Esophagus mucosa (tissue), 1 donor: ENCODE results near the gene PDP2. TPM values are rescaled to one million over a fixed set of nuclear protein-coding genes. Genes with fewer than 3 reads are reported as not detected.
A peak's percentile ranks its signal among the peaks of the same experiment; 100 is the strongest.
"Not testable (repeated sequence)": the region's sequence is repeated elsewhere in the genome, so short reads cannot be mapped to it uniquely, and the experiment has no call there.

Experiments
- ATAC-seq: fragments of 200-7000 bp; cut with Tn5 transposase; one replicate; pipeline ENCODE4 v1.9.1; 2020
- total RNA-seq: library from RNA; stranded (reverse); gene quantifications from one replicate; pipeline ENCODE4 v1.2.4, GENCODE V29; 2023
- donor health status: DM: yes; HTN: yes; CAD: no.

Gene PDP2
- total RNA-seq, 1 donor from 2014 or later: 9.6 TPM

DNA sequence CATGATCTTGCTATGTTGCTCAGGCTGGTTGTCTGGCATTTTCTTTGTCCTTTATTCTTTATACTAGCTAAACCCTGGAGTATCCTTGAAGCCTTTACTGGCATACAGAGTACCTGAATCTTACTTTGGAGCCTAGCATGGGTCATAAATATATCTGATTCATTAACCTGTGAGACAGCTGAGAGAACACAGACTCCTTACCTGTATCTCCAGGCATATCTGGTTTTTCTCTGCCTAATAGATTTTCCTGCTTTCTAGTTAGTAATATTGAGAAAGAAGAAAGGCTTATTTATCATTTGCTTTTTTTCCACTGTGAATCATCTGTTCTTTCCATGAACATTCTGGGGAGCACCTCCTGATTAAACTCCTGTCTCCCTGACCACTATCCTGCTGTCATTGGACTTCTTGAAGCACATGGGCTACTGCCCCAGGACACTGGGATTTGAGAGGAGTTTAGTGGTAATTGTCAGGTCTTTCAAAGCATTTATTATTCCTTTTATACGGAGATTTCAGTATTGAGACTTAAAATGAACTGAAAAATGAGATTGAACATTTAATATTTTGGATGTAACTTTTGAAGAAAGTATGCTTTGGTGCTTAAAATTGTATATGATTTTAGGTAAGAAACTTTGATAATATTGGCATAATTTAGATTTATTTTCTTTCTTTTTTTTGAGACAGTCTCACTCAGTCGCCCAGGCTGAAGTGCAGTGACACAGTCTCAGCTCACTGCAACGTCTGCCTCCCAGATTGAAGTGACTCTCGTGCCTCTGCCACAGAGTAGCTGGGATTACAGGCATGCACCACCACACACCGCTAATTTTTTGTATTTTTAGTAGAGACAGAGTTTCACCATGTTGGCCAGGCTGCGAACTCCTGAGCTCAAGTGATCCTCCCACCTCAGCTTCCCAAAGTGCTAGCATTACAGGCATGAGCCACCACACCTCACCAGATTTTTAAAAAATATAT, 8.6 kb downstream of the PDP2 start:
- peak; percentile 27 for ATAC-seq

DNA sequence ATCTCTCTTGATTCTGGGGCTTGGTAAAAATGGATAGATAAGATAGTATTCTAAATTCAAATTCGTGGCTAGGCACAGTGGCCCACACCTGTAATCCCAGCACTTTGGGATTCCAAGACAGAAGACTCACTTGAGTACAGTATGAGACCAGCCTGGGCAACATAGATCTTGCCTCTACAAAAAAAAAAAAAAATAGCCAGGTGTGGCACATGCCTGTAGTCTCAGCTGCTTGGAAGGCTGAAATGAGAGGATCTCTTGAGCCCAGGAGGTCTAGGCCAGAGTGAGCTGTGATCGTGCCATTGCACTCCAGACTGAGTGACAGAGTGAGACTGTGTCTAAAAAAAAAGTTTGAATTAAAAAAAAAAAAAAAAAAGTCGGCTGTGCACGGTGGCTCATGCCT, 9.3 kb downstream of the PDP2 start:
- peak; percentile 29 for ATAC-seq

DNA sequence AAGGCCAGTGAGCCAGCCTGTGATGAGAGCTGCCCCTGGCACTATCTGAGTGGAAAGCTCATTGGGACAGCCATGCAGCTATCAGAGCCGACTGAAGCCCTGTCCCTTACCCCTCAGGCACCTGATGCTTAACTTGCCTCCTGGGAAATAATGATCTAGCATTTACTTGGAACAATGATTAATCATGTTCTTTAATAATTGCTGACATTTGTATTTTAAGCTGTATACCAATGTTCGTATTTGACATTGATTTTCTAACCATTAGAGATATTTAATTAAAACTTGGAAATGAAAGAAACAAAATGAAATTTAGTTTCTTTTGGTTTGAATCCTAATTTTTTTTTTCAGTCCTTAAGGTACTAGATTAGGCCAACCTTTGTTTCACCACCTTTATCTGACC, 10.5 kb downstream of the PDP2 start:
- no peak for ATAC-seq

DNA sequence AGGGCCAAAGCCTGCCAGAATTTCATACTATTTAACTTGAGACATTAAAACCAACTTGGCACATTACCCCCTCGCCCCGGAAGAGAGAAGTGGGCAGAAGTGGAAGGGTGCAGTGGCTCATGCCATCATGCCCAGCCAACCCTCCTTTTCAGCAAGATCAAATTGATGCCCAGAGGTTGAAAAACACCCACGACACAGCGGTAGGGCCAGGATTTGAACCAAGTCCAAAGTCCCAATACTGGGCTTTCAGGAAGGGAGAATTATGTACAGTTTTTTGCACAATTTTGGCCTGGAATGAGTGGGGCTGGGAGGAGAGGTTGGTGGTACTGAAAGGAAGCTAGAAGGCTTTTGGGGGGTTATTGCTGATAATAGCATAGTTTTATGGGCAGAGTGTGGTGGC, 11.0 kb downstream of the PDP2 start:
- ATAC-seq: no peak

DNA sequence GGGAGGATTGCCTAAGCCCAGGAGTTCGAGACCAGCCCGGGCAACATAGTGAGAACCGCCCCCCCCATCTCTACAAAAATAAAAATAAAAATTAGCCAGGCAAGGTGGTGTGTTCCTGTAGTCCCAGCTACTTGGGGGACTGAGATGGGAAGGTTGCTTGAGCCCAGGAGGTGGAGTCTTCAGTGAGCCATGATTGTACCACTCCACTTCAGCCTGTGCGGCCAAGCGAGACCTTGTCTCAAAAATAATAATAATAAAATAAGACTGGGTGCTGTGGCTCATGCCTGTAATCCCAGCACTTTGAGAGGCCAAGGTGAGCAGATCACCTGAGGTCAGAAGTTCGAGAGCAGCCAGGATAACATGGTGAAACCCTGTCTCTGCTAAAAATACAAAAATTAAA, 11.5 kb downstream of the PDP2 start:
- no peak for ATAC-seq

DNA sequence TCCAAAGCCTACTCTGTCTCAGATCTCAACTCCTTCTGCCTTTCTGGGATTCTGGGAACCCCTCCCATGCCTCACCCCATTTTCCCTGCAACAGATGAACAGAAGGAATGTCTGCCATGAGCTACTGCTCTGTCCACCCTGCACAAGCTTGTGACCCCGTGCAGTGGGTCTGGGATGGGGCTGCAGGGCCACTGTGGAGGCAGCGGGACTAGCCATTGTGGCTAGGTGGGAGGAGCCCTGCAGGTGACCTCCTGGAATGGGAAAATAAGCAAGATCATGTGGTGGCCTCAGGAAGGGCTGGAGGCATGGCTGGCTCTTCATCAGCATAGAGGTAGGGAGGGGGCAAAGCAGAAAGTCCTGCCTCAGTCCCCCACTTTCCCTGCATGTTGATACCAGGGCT, 13.7 kb downstream of the PDP2 start:
- no peak for ATAC-seq

DNA sequence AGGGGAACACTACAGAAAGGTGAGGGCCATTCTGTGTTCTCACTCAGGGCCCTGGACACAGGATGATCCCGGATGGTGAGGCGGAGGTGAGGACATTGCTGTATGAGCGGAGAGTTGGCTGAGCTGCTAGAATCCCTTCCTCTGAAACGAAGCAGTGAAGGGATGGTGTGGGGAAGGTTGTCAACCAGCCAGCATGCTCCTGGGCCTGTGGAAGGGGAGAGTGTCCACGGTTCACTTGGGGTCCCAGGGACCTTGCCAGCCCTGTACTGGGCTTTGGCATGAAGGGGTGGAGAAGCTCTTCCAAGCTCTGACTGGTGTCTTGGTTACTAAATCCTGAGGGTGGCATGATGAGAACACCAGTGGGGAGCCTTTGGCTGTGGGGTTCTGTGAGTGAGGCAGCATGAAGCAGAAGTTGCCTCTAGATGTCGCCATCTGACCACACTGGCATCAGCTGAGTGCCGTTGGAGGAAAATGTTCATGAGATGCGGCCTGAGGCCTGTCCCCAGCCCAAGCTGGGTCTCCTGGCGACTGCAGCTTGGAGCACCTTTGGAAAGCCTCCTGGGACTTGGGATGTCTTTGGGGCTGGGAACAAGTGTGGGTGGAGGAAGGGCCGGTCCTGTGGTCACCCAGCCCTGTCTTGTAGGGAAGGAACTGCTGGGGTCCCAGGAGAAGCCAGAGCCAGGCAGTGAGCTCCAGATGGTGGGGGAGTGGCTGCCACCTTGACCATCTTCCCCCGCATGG, 14.8 kb downstream of the PDP2 start:
- ATAC-seq: peak; percentile 58

DNA sequence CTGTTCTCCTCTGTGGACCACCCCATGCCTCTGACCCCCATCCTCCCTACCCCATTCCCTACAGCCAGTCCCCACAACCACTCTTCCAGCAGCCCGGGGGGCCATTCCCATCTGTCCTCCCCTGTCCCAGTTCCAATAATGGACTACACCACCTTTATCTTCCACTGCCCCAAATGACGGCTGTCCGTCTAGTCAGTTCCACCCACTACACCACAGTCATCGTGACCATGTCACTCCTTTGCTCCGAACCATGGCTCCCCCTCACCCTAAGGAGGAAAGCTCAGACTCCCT, 15.3 kb downstream of the PDP2 start:
- no peak for ATAC-seq

DNA sequence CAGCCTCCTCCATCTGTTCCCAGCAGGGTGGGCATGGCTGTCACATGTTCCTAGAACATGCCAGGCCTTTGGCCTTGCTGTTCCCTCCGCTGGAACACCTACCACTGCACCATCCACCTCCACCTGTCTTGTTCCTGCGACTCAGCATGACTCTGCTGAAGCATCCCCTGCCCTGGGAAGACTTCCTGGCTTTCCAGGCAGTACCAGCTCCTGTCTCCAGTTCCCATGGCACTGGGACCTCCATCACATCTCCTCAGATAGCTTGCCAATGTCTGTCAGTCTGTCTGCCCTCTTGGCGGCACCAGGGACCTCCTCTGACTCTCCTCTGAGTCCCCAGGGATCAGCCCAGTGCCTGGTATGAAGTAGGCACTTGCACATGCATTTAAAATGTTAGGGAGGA, 15.7 kb downstream of the PDP2 start:
- peak; percentile 20 for ATAC-seq

DNA sequence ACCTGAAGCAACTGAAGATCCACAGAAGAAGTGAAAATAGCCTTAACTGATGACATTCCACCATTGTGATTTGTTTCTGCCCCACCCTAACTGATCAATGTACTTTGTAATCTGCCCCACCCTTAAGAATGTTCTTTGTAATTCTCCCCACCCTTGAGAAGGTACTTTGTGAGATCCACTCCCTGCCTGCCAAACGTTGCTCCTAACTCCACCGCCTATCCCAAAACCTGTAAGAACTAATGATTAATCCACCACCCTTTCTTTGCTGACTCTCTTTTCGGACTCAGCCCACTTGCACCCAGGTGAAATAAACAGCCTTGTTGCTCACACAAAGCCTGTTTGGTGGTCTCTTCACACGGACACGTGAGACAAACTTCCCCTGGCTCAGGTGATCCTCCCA, 16.4 kb downstream of the PDP2 start:
- ATAC-seq: not testable (repeated sequence)

DNA sequence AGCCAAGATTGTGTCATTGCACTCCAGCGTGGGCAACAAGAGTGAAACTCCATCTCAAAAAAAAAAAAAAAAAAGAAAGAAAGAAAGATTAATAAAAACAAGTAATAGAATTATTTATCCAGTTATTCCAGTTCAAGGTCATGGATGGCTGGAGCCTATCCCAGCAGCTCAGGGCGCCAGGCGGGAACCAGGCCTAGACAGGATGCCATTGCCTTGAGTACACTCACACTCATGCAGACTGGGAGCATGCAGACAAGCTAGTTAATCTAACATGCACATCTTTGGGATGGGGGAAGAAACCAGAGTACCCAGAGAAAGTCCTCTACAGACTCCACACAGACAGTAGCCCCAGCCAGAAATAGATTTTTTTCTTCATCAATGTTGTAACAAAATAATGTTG, 17.9 kb downstream of the PDP2 start:
- ATAC-seq: peak; percentile 87

DNA sequence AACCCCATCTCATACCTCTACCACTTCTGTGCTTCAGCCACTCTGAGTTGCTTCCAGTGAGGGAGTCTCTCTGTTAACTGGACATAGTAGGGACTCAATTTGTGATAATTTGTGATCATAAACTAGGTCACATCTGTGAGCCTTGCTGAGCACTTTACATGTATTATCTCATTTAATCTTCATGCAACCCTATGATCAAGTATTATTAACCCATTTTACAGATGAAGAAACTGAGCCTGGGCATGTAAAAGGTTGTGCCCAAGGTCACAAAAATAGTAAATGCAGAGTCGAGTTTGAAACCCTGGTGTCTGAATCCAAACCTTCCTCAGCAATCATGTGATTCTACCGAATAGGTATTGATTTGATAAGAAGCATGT, 18.6 kb downstream of the PDP2 start:
- no peak for ATAC-seq

DNA sequence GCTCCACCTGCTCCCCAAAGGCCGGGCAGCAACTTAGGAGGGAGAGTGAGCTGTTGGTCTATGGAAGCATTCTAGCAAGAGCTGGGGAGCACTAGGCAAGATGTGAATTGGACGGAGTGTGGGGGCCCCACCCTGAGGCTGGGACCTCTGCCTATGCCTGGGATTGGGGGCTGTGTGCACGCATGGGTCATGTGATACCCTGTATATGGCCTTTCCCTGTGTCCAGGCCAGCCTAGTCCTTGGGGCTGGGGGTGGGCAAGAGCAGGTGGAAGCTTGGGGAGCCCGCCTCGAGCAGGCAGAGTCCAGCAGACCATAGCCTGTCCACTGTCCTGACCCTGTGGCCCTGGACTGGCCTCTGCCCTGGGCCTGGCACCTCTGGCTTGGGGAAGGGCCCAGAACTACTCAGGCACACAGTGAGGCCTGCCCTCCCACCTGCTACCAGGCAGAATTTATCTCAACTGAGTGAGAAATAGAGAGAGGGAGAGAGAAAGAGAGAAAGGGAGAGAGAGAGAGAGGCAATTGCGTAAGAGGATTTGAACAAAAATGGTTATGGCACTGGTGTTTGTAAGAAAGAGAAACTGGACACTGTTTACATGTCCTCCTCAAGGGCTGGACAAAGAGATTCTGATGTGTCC, 19.1 kb downstream of the PDP2 start:
- no peak for ATAC-seq

DNA sequence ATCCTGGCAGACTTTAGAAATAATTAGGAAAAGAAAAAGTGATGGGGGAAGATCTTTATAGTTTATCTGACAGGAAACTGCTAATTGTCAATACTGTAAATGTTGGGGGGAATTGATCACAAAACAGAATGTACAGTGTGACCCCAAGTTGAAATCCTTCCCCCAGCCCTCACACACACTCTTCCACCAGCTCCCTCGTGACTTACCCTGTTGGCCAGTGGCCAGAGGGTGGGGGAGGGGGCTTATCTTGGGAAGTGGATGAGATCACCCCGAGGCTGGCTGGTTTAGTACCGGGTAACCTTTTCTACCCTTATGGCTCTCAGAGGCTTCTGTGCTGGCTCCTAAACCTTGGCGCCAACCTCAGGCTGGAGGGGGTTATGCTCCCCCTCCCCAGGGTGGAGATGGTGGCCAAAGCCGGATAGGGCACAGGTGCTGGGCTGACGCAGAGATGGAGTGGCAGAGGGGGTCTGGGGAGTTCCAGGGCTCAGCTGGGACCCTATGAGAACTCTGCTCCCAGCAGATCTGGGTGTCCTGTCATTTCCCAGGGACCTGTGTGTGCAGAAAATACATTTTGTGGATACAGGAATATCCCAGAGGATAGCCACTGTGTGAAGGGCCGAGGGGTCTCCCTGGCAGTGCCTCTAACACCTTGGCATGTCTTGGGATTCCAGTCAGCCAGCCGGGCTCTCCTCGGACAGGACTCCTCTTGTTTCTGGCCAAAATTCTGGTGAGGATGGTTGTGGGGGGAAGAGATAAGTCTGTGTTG, 19.8 kb downstream of the PDP2 start:
- peak; percentile 2 for ATAC-seq

DNA sequence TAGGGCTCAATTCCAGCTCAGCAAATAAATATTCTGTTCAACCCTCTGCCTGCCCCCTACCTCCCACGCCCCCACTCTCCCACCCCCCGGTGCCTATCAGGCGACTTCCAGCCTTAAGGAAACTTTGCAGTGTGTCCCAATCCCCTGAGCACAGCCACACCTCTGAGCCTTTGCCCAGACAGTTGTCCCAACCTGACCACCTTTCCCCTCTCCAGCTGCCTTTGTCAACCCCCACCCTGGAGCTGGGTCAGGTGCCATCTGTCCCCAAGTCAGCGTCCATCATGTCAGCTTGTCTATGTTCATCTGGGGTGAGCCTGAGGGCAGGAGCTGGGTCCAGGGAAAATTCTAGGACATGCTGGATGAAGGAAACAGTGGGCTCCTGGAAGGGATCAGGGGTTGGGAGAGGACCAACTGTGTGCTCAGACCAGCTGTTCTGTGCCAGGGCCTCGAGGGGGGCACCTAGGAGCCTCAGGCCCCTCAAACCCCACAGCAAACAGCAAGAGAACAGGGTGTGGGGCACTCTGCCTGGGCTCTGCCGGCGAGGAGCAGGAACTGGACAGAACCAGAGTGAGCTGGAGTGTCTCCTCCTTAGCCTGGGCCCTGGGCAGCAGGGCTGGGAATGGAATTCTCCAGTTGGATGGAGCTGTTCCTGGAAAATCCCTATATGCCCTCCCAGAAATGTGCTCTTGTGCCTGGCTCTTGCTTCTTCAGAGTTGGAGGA, 20.6 kb downstream of the PDP2 start:
- ATAC-seq: no peak

DNA sequence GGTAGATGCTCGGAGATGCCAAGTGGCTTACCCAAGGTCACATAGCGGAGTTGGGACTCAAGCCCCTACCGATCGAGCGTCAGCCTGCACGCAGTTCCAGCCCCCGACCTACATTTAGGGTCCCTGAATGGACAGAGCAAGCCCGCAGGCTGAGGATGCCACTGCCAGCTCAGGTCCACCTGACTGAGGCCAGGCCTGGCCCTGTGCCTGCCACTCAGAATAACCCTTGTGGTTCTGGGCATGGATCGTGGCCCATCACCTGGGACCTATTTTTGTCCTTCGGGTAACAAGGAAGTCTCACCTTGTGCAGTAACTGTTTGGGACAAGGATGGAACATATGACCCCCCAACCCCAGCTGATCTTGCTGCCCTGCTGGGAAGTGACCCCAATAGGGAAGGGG, 21.3 kb downstream of the PDP2 start:
- ATAC-seq: no peak

DNA sequence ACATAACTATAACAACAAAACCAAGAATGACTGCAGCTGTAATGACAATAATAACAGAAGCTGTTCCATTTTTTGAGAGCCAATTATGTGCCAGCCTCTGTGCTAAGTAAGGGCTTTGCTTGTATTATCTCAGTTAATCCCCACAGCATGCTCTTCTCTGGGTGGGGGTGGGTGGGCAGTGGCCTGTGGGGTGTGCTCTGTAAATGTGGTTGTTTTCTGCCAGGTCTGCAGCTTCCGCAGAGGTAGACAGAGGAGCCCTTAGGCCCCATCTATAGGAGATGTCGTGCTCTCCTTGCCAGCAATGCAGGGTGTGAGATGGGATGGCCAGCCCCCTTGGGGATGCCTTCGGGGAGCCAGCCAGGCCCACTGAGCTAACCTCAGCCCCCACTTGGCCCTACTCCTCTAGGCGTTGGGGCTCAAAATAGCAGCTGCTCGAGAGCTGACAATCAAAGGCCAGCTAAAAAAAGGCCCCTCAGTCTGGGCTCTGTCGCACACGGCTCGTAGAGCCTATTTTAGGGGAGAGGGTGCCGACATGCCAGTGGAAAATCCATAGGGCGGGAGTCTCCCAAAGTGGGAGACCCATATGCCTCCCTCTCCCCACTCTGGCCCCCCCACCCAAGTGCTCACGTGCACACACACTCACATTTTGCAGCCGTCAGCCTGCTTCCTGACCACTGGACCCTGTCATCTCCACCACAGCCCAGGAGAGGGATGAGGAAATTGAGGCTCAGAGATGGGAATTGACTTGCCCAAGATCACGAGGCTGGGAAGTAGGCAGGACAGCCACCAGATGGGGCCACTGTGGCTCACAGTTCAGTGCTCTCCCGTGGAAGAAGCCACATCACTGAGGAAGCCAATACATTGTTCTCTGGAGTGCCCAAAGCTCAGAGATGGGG, 22.6 kb downstream of the PDP2 start:
- ATAC-seq: no peak

DNA sequence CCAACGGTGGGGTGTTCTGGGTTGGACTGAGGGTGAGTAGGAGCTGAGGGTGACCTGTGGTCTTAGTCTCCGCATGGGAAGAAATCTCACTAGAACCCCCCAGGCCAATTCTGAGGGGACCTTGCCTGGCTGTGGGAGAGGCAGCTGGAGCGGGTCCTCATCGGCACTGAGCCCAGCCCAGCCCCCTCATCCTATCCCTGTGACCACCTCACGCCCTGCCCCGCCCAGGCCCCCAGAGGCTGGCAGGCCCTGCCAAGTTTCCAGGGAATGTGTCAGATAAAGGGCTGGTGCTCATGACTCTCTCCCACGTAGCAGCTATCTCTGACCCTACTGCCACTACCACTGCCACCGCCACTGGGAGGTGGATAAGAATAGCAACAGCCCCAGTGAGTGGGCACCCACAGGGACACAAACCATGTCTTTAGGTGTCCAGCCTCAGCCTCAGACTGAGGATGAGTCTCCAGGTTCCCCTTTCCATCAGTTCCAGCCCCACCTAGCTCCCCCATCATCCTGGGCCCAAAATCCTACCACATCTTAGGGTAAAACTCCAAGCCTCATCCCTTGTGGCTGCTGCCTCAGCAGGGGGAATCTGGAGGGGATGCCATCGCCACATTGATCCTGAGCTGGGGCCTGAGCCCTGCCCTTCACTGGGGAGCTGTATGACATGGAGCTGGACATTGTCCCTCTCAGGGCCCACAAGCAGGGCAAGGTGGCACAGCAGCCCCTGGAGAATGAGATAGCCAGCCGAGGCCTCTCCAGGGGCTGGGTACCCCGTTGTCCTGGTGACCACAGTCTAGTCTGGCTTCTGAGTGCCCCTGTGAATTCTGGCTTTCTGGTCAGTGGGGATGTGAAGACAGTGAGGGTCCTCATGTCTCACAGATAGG, 23.5 kb downstream of the PDP2 start:
- ATAC-seq: no peak

DNA sequence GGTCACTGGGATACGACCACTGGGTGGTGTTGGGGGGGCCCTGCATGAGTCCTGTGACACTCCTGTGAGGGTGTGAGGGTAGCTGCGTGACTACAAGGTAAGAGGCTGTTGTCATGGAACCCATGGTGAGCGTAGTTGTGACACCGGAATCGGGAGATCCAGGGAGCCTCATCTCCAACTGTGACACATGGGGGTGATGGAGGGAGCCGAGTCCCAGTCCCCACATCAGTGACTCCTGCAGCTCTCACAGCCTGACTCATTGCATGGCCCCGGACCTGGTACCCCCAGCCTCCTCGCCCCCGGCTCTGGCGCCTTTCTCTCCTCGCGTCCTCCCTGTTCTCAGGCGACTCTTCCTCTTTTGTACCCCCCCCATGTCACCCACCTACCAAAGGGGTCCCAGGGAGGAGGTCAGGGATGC, 24.1 kb downstream of the PDP2 start:
- no peak for ATAC-seq
